LNCaP clone FGC (cell line): ENCODE results near the gene DNAJB4.
"Not testable (repeated sequence)": the region's sequence is repeated elsewhere in the genome, so short reads cannot be mapped to it uniquely, and the experiment has no call there.

Experiments
- DNase-seq: peaks from one replicate; pipeline ENCODE4 v3.0.0-alpha.2; 2011; ENCODE audit warnings: low read depth
- H3K4me3 ChIP-seq: 2 replicates; pipeline ENCODE4 v1.5.1; 2011; ENCODE audit warnings: mild to moderate bottlenecking, low read depth, low read length, control low read depth
- TF ChIP-seq, protein P1 (sequence below): IDR thresholded peaks from 2 replicates; pipeline ENCODE4 v1.5.1; 2012; ENCODE audit warnings: mild to moderate bottlenecking; ENCODE audit not compliant: control insufficient read depth, insufficient read depth; ENCODE audit errors: extremely low read depth

Gene DNAJB4

DNA sequence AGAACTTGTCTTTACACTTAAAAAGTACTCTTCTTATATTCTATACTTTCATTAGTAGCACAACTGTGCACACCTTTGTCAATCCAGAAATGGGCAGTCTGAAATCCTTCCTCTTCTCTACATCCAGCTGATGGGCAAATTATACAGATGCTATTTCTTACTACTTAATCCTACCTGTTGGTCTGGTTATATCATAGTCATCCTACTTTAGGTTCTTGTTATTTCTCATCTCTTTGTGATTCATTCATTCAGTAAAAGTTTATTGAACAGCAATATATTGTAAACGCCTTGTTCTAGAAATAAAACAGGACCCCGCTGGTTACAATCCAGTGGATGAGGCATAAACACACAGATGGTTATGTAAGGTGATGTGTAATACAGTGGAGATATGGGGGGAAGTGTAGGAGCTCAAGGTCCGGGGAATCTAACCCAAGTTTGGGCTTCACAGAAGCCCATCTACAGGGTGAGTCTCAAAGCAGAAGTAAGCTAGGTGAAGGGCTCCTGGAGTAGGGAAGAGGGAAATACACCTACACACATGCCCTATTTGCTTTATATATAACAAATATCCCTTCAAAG is 14.0 kb upstream of the DNAJB4 start:
- no peak for DNase-seq
- H3K4me3 ChIP-seq = no peak overlapping the region
- TF ChIP-seq, protein P1, sequence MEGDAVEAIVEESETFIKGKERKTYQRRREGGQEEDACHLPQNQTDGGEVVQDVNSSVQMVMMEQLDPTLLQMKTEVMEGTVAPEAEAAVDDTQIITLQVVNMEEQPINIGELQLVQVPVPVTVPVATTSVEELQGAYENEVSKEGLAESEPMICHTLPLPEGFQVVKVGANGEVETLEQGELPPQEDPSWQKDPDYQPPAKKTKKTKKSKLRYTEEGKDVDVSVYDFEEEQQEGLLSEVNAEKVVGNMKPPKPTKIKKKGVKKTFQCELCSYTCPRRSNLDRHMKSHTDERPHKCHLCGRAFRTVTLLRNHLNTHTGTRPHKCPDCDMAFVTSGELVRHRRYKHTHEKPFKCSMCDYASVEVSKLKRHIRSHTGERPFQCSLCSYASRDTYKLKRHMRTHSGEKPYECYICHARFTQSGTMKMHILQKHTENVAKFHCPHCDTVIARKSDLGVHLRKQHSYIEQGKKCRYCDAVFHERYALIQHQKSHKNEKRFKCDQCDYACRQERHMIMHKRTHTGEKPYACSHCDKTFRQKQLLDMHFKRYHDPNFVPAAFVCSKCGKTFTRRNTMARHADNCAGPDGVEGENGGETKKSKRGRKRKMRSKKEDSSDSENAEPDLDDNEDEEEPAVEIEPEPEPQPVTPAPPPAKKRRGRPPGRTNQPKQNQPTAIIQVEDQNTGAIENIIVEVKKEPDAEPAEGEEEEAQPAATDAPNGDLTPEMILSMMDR = no peak

DNA sequence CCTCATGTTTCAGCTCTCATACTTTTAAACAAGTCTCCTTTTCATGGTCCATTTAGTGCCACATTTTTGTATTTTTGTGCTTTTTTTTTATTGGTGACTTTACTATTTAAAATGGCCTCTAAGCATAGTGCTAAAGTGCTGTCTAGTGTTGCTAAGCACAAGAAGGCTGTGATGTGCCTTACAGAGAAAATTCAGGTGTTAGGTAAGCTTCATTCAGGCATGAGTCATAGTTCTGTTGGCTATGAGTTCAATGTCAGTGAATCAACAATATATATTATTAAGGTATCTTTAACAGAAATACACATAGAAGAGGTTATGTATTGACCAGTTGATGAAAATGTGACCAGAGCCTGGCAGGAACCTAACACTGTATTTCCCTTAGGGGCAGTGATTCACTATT is 13.1 kb upstream of the DNAJB4 start:
- TF ChIP-seq, protein P1 = no peak
- no peak overlapping the region for H3K4me3 ChIP-seq
- DNase-seq = no peak

DNA sequence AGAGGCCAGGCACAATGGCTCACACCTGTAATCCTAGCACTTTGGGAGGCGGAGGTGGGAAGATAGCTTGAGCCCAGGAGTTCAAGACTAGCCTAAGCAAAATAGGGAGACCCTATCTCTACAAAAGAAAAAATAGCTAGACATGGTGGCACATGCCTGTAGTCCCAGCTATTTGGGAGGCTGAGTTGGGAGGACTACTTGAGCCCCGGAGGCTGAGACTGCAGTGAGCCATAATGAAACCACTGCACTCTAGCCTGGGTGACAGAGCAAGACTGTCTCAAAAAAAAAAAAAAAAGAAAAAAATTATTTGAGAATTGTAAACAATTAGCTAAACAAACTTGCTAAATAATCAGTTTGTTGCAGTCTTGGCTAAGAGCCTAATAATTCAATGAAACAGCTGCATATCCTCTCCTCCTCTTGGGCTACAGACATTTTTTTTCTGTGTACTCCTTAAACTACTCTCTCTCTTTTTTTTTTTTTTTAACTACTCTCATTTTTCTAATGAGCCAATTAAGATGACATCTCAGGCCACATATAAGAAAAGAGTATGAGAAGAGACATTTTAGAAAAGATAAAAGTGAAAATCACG is 10.5 kb upstream of the DNAJB4 start:
- TF ChIP-seq, protein P1 = no peak
- H3K4me3 ChIP-seq = no peak overlapping the region
- DNase-seq = no peak

DNA sequence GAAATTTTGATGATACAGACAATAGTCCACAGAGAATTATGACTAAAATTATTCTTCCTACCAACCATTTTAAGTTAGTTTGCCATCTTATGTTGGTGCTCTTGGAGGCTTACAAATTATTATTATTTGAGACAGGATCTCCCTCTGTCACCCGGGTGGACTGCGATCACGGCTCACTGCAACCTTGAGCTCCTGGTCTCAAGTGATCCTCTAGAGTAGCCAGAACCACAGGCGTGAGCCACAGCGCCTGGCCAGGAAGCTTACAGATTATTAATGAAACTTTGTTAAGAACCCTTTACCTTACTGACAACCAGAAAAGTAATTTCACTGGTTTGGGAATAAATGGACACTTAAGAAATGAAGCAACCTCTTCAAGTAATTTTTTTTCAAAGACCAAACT is 8.0 kb upstream of the DNAJB4 start:
- DNase-seq = no peak
- TF ChIP-seq, protein P1 = no peak
- no peak overlapping the region for H3K4me3 ChIP-seq

DNA sequence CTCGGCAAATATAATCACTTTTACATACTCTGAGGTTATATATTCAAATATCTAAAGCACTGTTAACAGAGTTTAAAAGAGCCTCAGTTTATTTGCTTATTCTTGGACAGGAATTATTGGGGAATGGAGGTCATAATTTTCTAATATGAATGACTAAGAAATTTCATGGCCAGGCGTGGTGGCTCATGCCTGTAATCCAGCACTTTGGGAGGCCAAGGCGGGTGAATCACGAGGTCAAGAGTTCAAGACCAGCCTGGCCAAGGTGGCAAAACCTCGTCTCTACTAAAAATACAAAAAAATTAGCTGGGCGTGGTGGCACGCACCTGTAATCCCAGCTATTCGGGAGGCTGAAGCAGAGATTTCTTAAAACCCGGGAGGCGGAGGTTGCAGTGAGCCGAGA is 4.2 kb upstream of the DNAJB4 start:
- H3K4me3 ChIP-seq, DNase-seq: not testable (repeated sequence)

DNA sequence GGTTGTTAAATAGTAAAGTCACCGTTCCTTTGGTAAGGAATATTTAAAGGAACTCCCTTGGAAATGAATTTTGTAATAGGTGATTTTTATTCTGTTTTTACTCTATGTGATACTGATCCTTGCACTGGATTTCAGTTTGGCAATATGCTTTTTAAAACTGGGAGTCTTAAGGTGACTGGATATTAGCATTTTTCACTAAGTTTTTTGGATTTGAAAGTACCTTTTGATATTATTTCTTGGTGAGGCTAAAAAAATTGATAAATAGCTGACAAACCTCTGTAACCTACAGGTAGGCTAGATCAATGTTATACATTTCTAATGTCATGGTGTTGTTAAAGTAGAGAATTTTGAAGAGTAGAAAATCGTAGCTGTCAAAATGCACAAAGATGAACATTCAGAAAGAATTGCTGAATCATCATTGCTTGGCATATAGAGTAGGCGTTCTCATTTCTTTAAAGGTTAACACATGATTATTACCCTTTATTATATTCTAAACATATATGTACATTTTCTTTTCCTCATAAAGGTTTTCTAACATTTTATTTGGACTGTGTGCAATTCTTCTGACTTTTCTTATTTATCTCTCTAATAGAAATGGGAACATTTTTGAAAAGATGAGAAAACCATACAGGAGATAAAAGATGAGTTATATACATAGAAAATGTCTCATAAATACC is 1.5 kb upstream of the DNAJB4 start:
- TF ChIP-seq, protein P1 = no peak
- no peak for DNase-seq

DNA sequence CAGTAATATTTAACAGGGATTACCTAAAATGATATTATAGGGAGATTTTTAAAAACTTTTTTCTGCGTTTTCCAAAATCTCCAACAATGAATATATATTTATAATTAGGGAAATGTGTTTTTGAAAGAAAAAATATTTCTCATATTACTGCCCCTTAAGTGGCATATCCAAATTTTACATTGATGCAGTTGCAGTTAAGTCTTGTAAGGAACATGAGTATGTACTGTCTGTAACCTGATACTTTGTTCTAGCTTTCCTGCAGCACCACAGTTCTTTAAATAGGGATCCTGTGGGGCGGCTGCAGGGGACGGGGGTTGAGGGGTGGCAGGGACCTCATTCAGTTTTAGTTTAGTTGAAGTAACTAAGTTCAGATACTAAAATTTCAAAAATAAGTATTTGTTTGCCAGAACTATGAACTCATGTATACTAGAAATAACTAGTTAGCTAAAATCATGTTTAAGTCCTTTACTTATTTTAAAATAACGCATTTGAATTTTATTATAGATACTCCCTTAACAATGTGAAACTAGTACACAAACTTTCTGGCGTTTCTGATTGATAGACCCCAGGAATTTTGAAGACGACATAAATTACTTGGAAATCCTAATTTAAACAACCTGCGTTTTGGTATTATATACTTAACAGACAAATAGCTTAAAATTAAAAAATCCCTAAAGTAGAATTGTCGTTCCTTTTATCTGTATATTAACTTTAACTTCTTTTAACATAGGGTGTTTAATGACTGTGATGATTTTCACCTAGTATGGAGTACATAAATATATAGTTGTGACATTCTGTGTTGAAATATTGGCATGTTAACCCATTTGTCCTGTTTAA is 639 bp upstream of the DNAJB4 start:
- H3K4me3 ChIP-seq = peak overlapping the region; percentile 73
- TF ChIP-seq, protein P1 = no peak
- peak; percentile 50 for DNase-seq

More for the DNA sequence above, 1.5 kb upstream of the DNAJB4 start:
- no peak overlapping the region for H3K4me3 ChIP-seq
